Activated gamma-delta T cell treated with anti-CD3 and anti-CD28 coated beads, Interleukin-2, amount 50 U/mL, for 16 hours (primary cell): ENCODE data around the gene DSCAM.

Experiments
- DNase-seq: peaks from one replicate; pipeline ENCODE4 v3.0.0-alpha.2; 2020; ENCODE audit warnings: low read depth

Gene DSCAM

DNA sequence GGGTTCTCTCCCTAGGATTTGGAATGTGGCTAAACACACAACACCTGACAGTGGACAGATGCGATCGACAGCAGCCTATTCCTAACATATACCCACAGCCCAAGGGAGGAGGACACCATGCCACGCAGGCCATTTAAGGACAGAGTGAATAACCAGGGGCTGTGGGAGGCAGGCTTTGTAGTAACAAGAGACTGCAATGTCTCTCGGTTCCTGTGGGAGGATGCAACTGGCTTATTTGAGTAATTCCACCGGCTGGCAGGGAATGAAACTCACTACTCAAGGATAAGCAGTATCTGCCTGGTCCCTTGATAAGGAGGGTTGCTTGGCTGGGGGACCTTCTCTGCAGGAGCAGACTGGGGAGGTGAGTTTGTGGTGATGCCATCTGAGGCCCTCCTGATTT is 870.2 kb downstream of the DSCAM start:
- no peak for DNase-seq

DNA sequence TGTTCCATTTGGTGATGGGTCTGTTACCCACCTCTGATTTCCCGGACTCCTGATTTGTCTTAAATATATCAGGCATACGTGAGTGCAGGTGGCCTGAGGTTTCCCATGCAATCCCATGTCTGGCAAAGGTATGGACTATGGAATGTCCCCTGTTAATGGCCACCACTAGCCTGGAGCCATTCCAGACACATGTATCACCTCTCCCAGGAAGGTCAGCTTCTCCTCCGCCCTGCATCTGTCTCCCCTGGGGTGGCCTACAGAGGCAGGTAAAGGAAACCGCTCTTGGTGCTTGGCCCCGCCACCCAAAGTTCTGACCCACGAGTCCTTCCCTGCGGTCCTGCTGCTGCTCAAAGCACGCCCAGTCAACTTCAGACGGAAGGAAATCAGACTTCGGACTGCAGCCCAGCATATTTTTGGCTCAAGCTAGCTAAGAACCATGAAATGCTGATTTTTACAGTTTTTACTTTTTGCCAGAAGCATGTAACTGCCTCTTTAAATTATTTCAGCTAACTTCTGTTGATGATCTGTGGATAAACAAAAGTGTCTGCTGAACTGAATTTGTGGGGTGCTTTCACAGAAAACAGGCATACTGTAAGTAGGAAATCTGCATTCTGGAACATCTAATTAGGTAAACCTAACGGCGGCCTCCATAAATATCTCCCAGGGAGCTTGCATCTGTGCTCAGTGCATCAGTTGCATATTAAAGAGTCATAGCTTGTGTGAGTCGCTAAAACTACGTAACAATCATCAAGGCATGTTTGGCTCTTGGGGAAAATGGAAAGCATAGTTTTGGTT is 873.8 kb downstream of the DSCAM start:
- DNase-seq, result no peak

DNA sequence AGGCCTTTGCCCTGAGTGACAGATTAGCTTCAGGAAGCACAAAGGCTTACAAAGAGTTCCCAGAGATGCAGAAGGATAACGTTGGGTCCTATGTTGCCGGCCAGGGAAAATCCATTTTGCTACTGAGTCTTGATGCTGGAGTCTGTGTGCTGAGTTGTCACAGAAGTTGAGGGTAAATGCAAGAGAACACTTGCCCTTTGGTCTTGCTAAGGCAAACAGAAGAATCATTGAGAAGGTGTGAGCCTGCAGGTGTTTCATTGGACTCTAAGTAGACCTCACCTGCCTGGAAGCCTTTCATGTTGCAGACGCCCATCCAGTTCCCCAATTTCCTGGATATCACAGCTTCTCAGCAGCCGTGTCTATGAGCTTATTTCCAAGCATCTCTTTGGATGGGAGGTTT is 874.5 kb downstream of the DSCAM start:
- no peak for DNase-seq

DNA sequence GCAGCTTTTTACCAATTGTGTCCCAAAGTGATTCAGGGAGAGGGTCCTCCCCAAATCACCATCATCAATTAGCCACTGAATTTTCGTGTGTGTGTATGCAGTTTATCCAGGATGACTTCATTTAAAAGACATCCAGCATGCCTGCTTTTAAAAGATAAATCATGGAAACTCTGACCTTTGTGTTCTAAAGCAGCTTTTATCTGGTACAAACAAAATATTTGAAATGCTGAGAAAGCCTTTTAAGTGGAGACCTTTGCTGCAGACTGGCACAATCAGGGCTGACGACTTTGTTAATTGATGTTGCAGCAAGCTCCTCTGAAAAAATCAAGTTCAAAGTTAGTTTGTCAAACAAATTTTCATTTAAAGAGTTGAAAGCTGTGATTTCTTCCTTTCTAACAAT is 875.0 kb downstream of the DSCAM start:
- DNase-seq, result no peak

DNA sequence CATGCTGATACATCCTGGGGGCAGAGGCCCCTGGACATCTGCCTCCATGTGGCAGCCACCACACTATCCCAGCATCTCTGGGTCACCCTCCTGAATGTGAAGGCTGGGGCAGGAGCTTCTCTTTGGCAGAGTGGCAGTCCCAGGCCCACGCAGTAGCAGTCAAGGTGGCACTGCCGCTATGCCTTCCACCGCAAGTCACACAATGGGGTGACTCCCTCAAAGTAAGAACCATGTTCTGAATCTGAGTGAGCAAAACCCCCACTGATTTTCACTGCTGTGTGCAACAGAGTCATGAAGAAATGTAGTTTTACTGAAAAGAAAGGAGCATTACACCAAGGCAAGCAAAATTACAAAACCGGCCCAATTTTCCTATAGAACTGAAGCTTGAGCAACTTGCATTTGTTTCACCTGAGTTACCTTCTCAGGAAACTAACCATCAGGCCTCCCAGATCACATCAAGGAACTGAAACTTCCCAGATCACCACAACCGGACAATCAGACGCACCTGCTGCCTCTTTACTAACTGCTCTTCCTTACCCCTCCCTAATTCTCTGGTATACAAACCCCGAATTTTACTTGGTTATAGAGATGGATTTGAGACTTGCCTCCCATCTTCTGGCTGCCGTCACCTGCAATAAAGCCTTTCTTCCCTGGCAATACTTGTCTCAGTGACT is 877.1 kb downstream of the DSCAM start:
- DNase-seq, result no peak

DNA sequence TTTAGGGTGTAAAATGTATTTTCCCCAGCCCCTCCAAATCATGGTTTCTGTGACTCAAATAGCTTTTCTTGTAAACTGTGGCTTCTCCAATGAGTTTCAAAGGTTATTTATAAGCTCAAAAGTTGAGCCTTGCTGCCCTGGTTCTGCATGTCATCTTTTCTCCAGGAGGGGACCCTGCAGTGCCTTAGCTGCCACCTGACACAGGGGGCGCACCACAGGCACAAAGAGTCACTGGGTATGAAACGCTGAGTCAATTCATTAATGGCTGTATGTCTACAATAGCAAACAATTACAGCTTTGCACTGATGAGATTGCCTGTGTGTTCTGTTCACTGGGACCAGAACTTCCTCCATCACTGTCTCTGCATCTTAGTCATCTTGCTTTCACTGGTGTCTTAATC is 878.9 kb downstream of the DSCAM start:
- DNase-seq, result no peak

DNA sequence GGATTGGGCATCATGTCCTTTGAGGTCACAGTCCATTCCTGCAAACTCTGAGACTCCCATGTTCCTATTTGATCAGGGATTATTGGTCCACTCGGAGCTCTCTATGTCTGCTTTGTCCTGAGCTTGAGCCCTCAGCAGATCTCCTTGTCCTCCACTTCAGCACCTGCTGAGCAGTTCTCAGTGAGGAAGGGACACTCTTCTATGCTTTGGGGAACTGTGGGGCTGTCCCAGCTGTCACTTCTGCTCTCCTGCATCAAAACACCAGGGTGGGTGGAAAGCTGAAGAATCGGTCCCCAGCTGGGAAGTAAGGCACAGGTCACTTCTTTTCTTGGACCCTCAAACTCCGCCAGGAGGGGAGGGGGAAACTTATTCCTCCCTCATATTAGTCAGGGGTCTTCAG is 880.2 kb downstream of the DSCAM start:
- no peak for DNase-seq

DNA sequence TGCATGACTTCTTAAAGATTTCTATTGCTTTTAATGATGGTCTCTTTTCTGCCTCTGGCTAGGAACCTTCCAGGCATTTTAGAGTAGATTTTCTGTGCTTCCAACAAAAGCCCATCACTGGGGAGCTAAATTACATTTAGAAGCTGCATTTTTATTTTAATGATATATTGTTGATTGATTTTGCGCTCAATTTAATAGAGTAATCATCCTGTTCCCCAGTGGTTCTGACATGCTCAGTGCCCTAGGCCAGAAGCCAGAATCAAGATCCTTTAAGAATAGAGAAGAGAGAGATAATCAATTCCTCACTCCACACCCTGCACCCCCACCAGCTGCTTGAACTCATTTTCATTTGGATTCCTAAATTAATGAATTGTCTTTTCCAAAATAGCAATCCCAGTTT is 881.9 kb downstream of the DSCAM start:
- DNase-seq, result no peak

DNA sequence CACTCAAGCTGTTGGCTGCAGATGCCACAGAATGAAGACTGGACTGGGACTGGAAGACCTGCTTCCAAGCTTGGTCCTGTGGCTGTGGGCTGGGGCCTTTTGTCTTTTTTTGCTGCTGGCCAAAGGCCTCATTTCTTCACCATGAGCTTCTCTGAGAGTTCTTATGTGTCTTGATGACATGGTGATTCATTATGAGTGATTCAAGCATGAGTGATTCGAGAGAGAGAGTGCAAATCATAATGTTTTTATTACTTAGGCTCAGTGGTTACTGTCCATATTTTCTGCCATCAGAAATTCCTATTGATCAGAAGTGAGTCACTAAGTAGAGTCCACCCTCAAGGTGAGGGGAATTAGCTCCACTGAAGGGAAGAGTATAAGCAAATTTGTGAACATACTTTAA is 885.7 kb downstream of the DSCAM start:
- DNase-seq, result no peak
